Umbilical cord (tissue), 2 donors: ENCODE measurements around the gene SMAD9. TPM values are rescaled to one million over a fixed set of nuclear protein-coding genes. Genes with fewer than 3 reads are reported as not detected.

ENCODE experiments used
- DNase-seq: peaks from one replicate; pipeline ENCODE4 v3.0.0-alpha.2; 2015; ENCODE audit warnings: low spot score
- total RNA-seq: library from RNA; depleted of rRNA; stranded (reverse); fragments of >200 nt; gene quantifications from one replicate; pipeline ENCODE4 v1.2.3, GENCODE V29; 2014; ENCODE audit warnings: low replicate concordance; ENCODE audit not compliant: insufficient read depth

SMAD9 gene
- 27.0 TPM for total RNA-seq

DNA sequence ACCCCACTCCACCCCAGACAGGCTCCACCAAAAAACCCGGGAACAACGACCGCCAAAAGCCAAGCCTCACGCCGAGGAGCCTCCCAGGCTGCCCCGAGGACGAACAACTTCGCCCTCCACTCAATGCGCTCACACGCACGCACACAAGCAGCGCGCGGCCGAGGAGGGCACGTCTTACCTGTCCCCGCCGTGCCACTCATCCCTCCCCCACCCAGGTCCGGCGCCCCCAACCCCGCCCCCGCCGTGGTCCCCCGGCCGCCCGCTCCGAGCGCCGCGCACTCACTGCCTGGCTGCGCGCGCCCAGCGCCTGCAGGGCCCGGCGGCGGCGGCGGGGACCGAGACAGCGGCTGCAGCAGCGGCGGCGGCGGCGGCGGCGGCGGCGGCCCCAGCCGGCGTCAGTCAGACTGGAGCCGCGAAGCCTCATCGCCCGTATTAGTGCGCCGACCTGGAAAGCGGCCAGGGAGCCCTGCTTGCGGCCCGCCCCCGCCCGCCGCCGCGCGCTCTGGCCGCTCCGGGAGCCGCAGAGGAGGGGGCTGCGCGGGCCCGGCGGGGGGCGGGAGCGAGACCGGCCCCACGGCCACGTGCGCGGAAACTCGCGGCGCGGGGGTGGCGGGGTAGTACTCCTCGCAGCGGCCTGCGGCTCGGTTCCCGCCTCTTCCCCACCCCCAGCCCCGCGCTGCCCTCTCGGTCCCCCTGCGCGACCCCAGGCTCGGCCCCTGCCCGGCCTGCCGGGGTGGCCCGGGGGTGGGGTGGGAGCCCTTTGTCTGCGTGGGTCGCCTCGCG is at the start of gene SMAD9:
TSS of gene SMAD9 (minus strand) at position 406 of the 783 bp plus-strand sequence. CDS start 40,549 bp downstream, outside the sequence.
- peak; percentile 76 for DNase-seq

DNA sequence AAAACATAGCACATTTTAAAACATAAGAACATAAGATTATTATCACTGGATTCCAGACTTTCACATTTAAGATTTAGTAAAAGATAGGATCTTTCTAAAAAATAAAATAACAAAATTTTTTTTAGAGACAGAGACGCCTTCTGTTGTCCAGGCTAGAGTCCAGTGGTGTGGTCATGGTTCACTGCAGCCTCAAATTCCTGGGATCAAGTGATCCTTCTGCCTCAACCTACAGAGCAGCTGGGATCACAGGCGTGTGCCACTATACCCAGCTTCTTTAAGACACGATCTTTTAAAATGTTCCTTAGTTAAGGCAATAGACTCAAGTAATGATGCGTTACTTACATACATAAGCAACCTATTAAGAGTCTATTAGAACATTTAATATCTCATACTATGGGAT is 46.4 kb upstream of the SMAD9 start:
- no peak for DNase-seq

DNA sequence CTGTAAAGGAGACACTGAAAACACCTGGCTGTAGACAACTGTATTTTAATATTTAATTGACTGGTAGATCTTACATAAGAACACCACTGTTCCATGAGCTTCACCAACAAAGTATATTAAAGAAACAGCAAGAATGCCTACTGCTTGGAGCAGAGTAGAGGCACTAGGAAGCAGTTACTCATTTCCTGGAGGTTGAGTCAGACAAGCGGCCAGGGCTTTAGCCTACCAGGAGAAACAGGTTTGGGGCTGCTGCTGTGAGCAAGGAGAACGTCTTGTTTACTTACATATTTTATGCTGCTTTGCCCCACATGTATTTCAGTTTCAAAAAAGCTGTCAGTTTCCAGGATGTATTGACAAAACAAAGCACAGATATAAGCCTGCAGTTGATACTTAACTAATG is 45.7 kb upstream of the SMAD9 start:
- DNase-seq: no peak

DNA sequence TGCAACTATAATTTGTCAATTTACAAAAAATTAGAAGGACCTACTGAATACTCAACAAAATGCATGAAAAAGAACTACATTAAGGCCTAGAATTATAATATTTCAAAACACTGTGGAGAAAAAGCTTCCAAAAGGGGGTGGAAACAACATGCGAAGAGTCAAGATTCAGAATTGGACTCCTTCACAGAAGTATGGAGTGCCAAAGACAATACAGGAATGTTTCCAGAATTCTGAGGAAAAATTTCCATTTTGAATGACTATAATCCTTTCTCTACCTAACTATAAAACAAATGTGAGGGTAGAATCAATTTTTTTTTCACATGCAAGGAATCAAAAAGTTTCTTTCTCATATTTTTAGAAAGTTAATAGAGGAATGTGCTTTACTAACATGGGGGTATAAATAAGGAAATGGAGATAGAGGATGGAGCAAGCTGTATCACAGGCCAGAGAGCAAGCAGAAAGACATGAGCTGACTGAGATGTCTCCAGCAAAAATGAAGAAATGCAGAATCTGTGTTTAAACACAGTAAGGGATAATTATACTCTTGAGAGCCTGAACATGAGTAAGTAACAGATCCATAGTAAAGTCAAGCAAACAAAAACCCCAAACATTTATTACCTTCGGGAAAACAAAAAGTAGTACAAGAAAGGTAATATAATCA is 39.5 kb upstream of the SMAD9 start:
- DNase-seq: no peak

DNA sequence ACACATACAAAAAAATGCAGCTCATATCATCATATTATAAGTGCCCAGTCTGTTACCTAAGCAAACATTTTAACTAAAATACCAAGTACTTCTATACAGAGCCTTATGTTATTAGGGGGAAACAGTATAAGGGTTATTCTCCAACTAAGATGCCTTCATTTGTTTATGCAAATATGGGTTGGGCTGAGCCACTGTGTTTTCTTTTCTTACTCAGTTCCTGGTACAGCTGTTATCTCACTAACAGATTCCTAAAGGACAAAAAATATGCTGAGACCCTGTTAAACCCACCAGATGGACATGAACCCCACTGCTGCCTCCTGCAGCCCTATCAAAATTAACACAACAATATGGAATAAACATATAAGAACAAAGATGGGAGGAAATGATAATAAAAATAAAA is 34.5 kb upstream of the SMAD9 start:
- no peak for DNase-seq

DNA sequence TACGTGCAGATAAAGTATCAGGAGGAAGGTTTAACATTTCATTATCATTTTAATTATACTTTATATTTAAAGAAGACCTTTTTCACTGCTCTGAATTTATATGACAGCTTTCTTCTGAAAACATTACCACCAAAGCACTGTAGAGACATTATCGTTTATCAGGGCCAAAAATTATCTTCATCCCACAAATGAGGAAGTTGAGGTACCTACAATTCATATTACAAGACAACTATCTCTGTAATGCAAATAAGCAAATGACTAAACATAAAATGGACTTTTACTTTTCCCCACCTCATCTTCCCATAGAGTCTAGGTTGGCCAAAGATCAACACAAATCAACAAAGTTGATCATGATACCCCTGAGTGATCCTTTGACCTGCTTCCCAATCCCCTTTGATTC is 30.9 kb upstream of the SMAD9 start:
- no peak for DNase-seq

DNA sequence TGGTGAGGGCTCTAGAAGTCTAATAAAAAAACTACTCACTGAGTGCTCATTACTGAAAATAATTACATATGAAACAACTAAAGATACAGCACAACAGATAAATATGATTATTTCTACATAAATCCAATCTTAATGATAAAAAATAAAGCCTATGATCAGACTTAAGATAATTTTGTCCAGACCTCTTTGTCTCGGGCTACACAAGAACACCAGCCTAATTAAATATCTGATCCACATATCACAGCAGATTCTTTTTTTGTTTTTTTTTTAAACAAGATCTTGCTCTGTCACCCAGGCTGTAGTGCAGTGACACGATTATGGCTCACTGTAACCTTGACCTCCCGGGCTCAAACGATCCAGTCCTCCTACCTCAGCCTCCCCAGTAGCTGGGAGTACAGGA is 30.3 kb upstream of the SMAD9 start:
- no peak for DNase-seq

DNA sequence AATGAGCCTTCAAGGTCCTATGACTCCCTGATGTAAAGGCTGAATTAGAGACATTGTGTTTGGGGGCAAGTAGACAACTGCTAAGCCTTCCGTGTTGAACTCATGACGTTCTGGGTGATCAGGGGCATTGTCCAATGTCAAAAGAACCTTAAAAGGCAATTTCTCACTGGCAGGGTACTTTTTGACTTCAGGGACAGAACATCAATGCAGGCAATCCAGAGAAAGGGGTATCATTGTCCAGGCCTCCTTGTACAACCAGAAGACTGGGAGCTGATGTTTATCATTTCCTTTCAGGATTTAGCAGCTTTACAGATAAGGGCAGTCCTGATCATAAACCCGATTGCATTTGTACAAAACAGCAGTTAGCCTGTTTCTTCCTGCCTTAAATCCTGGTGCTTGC is 25.0 kb upstream of the SMAD9 start:
- DNase-seq: no peak

DNA sequence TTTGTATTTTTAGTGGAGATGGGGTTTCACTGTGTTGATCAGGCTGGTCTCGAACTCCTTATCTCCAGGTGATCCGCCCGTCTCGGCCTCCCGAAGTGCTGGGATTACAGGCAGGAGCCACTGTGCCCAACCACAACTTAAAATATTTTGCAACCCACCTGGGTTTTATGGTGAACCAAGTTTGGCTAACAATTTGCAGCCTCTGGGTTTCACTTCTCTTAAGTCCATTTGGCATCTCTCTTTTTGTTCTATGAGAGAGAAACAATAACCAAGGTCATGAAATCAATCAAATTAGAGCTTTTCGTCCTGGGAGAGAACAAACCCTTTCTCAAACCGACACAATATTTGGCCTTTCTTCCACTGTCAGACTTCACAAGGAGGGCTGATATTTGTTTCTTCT is 5.6 kb upstream of the SMAD9 start:
- DNase-seq: no peak

DNA sequence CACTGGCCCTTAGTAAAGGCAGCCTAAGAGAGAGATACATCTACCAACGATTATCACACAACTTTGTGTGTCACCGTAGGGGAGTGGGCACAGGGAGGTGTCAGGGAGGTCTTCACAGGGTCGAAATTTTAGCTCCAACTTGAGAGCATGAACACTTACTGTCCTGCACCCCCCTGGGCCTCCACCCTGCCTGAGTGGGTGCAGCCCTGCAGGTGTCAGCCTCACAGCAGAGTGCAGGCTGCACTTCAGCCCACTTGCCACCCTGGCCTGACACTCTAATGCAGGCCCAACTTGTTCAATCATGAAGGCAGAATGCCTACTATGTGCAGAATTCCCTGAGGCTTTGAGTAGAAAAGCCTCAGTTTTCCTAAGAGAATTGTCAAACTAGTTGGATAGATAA is 4.0 kb upstream of the SMAD9 start:
- no peak for DNase-seq

DNA sequence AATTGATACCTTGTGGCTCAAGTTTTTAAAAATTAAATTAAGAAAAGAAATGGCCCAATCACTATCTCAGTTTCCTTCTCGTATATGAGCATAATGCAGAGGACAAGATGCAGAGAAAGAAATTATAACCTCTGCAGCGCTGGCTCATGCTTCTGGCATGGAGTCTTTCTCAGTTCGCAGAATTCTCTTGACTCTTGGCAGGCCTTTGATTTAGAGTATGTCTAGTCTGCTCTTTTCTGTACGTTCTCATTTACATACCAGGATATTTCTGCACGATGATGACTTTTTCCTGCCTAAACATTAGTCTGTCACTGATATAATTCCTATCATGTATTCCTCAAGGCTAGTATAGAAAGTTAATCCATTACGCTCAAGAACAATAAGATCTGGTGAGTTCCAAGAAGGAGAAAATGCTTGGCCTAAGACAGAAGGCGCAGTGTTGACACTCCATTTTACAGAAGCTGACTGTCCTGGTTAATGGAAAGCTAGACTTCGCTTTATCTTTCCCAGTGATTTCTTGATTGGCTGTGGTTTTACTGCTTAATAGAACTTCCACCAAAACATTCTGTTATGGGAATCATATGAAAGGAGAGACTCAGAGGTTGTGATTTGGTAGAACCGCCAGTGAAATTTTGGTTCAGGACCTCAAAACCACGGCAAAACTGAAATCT is 1.7 kb upstream of the SMAD9 start:
- DNase-seq: peak; percentile 43

DNA sequence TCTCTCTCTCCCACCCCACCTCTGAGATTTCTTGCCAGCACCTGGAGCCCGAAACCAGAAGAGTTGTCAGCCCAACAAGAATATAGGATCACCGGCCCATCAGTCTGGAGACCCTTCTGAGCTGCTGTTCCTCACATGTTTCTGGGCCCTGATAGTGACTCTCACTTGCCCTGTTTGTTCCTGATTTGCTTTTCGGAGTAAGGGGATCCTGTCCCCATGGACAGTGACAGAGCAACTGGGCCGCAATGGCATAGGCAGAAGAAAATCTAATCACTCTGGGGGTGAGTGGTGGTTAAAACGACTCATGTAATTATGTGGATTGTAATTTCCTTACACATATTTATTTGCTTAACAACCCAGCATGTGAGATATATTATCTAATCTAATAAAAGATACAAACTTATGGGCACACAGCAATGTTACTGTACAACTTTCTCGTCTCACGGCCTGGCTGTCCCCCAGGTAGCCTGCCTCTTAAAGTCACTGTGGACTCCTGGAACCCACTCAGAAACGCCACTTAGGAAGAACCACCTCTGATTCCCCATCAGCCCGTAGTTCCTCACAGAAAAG is 663 bp upstream of the SMAD9 start:
- DNase-seq: peak; percentile 8

DNA sequence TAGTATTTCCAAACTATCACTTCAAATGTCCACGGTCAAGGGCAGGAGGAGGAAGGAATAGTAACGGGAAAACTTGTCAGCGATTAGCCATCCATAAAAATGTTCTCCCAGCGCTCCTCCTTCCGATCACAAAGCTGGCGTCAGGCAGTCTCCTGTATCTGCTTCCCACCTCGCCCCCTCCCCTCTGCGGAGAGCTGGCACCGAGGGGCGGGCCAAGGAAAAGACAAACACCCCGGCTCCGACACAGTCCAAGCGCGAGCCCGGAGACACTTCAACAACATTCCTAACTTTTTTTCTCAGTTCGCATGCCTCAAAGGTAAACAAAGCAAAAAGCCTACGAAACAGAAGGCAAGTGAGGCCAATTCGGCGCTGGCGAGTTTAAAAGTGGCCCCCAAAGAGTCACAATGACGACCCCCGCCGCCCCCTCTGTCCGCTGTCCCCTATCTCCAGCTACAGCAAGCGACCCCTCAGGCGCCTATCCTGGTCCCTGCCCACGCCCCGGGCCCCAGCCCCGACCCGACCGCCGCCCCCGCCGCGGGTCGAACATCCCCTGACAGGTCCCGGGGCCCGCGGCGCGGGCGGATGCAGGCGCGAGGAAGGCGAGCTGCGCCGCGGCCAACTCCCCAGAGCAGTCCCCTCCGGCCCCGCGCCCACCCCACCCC is 736 bp downstream of the SMAD9 start:
- peak; percentile 65 for DNase-seq

DNA sequence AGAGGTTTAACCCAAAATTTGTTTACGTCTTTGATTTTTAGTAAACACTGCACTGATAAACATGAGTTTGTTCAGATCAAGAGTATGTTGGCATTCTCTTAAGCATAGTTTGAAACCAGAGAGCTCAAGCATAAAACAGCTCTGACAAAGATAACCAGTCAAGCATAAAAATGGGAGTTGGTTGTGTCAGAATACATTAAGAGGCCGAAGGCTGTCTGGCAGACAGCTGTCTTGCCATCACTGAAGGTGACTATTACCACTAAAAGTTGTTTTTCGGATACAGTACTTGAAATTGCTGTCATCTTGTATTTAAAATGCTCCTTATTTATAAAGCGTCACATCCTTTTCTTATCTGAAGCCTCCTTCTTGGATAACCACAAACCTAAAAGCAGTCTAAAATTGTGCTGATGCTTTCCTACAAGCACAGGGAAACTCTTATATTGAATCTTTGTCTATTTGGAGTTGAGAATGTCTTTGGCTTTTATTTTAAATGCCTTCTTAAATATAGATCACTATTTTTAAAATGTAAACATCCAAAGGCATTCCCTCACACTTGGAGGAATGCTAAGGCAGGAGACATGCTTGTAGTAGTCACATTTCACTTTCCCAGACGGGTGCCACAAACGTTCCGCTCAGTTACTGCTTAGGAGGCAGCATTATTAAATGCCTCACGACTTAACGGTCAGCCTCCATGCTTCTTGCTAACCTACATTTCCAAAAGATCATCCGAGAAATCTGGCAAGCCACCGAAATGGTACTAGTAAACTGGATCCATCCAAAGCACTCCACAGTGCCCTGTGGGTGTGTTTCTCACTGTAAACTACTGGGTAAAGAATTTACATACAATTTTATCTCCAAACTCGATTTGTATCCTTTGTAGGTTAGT is 1.5 kb downstream of the SMAD9 start:
- peak; percentile 57 for DNase-seq

DNA sequence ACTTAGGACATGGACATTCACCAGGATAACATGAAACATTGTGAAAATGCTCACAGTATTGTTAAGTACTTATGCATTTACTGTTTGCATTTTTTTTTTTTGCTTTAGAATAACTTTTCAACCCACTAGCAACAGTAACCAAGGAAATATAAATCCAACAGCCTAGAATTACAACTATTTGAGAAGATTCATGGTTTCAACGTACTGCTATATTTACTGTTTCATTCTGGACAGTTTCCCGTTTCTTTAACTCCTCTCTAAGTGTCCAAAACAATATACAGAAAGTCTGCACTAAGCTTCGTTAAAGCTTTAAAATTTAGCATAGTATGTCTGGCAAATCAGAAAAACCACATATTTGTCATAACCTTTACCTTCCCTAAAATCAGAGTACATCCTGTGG is 2.7 kb downstream of the SMAD9 start:
- DNase-seq: peak; percentile 60

DNA sequence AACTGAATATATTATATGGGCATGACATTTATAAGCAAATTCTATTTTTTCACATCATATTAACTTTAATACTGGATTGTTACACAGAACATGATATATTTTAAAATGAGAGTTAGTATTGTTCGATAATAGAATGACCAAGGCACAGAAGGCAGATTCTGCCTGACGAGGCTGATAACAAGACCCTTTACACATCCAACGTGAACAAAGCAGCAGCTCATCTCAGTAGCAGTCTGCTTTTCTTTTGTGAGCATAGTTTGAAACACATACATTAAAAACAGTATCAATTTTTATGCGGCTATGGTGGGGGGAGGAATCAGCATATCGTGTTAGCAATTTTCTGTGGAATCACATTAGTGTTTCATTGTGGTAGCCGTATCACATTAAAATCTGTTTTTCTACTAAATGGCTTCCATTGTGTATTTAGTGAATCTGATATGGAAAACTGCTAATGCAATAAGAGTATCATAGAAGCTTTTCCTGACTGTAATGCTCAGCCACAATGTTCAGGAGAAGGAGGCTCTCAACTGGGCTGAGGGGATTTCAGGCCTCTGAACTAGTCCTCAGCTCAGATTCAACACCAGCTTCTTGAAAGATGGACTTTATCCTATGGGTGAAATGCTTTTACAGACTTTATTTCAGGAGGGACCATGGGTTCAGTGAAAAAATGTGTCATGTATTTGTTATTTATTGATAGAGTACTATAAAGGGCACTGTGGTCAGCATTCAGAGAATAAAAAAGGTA is 4.0 kb downstream of the SMAD9 start:
- DNase-seq: no peak

DNA sequence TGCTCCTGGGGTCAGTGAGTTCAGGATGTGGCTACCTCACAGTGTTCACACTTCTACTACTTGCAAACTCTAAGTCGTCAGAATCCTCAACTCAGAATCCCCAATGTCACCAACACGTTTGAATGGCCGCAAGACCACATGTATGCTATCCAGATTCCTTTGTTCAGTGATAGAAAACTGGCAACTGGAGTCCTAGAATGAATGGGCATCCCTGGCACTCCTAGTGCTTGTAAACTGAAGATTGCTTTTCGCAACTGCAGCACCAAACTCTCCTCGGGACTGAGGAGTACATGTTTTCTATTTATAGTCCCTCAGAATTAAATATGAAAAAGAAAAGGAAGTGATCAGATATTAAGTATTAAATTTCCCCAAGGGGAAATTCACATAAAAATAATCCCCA is 4.9 kb downstream of the SMAD9 start:
- no peak for DNase-seq

DNA sequence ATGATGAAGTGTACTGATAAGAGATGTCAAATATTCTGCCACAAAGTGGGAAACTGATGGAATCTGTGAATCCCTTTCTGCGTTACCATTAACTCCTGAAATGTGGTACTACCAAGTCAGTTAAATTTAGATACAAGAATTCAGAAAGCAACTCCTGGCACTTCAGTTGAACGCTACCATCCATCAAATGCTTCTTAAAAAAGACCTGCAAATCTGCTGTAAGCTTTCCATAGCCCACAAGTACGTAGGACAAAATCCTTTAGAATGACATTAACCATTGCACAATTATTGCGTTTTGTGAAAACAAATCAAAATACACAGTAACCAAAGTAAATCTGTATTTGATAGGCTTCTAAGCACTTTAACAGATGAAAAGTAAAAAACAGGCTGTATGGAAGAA is 5.4 kb downstream of the SMAD9 start:
- peak; percentile 25 for DNase-seq

DNA sequence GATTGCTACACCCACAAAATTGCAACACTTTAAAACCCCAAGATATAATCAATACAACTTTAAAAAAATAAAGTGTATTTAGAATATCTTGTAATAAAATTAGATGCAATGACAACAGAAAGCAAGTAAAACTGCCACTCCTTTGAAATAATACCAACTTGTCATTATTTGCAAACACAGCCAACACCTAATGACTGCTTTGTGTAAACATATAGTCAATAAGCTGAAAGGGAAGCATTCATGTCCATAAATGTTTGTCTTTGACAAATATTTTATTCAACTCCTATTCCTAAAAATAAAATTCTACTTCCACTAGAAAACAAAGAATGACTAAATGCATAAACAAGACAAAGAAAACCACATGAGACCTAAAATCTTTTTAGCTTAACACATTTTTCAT is 6.6 kb downstream of the SMAD9 start:
- no peak for DNase-seq

DNA sequence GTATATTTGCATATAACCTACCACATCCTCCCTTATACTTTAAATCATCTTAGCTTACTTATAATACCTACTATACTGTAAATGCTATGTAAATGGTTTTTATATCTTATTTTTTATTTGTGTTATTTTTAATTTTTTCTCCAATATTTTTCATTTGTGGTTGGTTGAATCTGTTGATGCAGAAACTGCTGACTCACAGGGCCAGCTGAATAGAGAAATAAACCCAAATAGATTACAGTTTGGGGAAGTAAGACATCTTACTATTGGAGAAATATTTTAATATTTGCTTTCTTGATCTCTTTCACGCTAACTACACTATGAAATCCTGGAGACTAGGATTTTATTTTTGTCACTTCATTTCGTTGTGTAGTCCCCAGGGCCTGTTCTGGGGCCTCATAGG is 7.1 kb downstream of the SMAD9 start:
- no peak for DNase-seq
